Measurements from ENCODE around the gene SMARCB1. TPM values are rescaled to one million over a fixed set of nuclear protein-coding genes. Genes with fewer than 3 reads are reported as not detected.

SMARCB1 gene
- total and polyA plus RNA-seq, 2 of the 4 experiments (the other 2 are of a cell fraction) = 110 to 159 TPM

- Histone ChIP-seq H2BK20ac (ENCODE audit: low read depth, low read length) (no peak overlapping the region), H2AK9ac (replicated peaks; ENCODE audit: low read depth, low read length, poor library complexity) (no peak overlapping the region), H4K8ac (ENCODE audit: low read depth in 2 of 2, low read length in 2 of 2) (no peak overlapping the region), H3K9ac (ENCODE audit: low read depth, low read length) (no peak overlapping the region), H3K79me1 (ENCODE audit: low read depth in 1 of 2, low read length in 2 of 2) (peaks cover 0 to 26% of the 10 kb centered on the region in 2 experiments; a peak in 2 of 4 replicates), H2AK5ac (ENCODE audit: low read depth, low read length) (no peak overlapping the region), H3K4me3 (ENCODE audit: insufficient read depth, low read depth, low read length) (no peak overlapping the region), H3K18ac (ENCODE audit: low read depth, low read length) (no peak overlapping the region), H2AFZ (replicated peaks; ENCODE audit: low read length, poor library complexity) (no peak overlapping the region), H3K4me2 (ENCODE audit: low read depth, low read length) (no peak overlapping the region), H3K36me3 (ENCODE audit: control insufficient read depth, insufficient read depth, low read length) (peaks cover 43% of the 10 kb centered on the region), H3K27ac (ENCODE audit: insufficient read depth, low read length) (no peak overlapping the region), H2BK120ac (ENCODE audit: low read depth, low read length) (no peak overlapping the region), H3K4me1 (ENCODE audit: control insufficient read depth, insufficient read depth, low read length) (peaks cover 2% of the 10 kb centered on the region), H4K5ac (ENCODE audit: low read depth, low read length) (no peak overlapping the region), H4K20me1 (ENCODE audit: insufficient read depth, low read length) (peaks cover 28% of the 10 kb centered on the region), H3K9me1 (ENCODE audit: insufficient read depth, low read length) (peaks cover 2% of the 10 kb centered on the region; the same call in 1 of the 2 replicates), H3K9me3 (ENCODE audit: control insufficient read depth, insufficient read depth, low read length) (no peaks in the 10 kb centered on the region), H3K4ac (ENCODE audit: low read depth, low read length) (no peak overlapping the region), H3K27me3 (ENCODE audit: control insufficient read depth, insufficient read depth, low read length) (no peaks in the 10 kb centered on the region), H4K91ac (ENCODE audit: insufficient read depth, low read depth, low read length) (no peak overlapping the region), H3K56ac (ENCODE audit: extremely low read depth, insufficient read depth, low read length) (no peak overlapping the region), H3K23ac (ENCODE audit: low read depth, low read length) (no peak overlapping the region), H2BK5ac (ENCODE audit: low read depth, low read length, poor library complexity, severe bottlenecking) (no peak overlapping the region), H3K14ac (replicated peaks; ENCODE audit: low read depth, low read length) (no peak overlapping the region), H2BK15ac (ENCODE audit: low read depth, low read length) (no peak overlapping the region)
- no peak for TF ChIP-seq USF2 (IDR thresholded peaks at IDR 0.05; ENCODE audit: low read depth, low read length)
- TF ChIP-seq MXI1 (IDR thresholded peaks at IDR 0.05; ENCODE audit: borderline replicate concordance, low read depth, low read length) = no peak
- no peak for TF ChIP-seq RAD21 (IDR thresholded peaks at IDR 0.05; ENCODE audit: low read length)
- no peak for TF ChIP-seq RCOR1 (IDR thresholded peaks at IDR 0.05; ENCODE audit: insufficient replicate concordance, low read length)
- no peak for TF ChIP-seq ELK1 (IDR thresholded peaks at IDR 0.05; ENCODE audit: borderline replicate concordance, low read depth, low read length)
- no peak for TF ChIP-seq NFE2L2 (IDR thresholded peaks at IDR 0.05; ENCODE audit: low read depth, low read length)
- TF ChIP-seq BHLHE40 (IDR thresholded peaks at IDR 0.05; ENCODE audit: low read depth, low read length) = no peak
- TF ChIP-seq POLR2A (IDR thresholded peaks at IDR 0.05; ENCODE audit: low read depth, low read length) = no peak
- no peak for TF ChIP-seq RFX5 (IDR thresholded peaks at IDR 0.05; ENCODE audit: low read depth, low read length)
- TF ChIP-seq CTCF (conservative IDR thresholded peaks at IDR 0.05; ENCODE audit: low read depth, low read length) = no peak
- TF ChIP-seq SMC3 (IDR thresholded peaks at IDR 0.05; ENCODE audit: low read depth, low read length) = no peak
- no peak for TF ChIP-seq CHD1 (IDR thresholded peaks at IDR 0.05; ENCODE audit: low read depth, low read length)
- TF ChIP-seq MAZ (IDR thresholded peaks at IDR 0.05; ENCODE audit: borderline replicate concordance, low read depth, low read length) = no peak
- no peak for TF ChIP-seq CEBPB (IDR thresholded peaks at IDR 0.05; ENCODE audit: low read depth, low read length)
- CTCF ChIA-PET = no interaction called here
- intact Hi-C loops (cut with micrococcal nuclease) (no loop called here), dilution Hi-C loops (cut with HindIII; ENCODE audit: low sequenced_read_pairs, unreplicated experiment) (no loop called here), in situ Hi-C loops (cut with MboI; ENCODE audit: low sequenced_read_pairs) (no loop called here)
- DNase-seq (no peak), ATAC-seq (ENCODE audit: low read depth) (no peak)
- POLR2A ChIA-PET (ENCODE audit: unreplicated experiment) = no interaction called here
- no TSS peak for BruUV-seq (replicated peaks)
- WGBS, 2 experiments (ENCODE audit: extremely low coverage in 2 of 2, insufficient read length in 1 of 2) = 100% methylated on average over 1 of the region's 5 CpGs; no CpG with 5 or more reads in 1 of the 2 experiments
Observed at GRCh38 chr22:23836281-23836680, 49.5 kb downstream of the SMARCB1 start.
